GM19043 (cell line): Measurements from ENCODE around the gene SBF1.
"Not testable (repeated sequence)": the region's sequence is repeated elsewhere in the genome, so short reads cannot be mapped to it uniquely, and the experiment has no call there.

ENCODE experiments used
- ATAC-seq: cut with Tn5 transposase; IDR thresholded peaks from one replicate; pipeline ENCODE4 v1.9.1; 2021; ENCODE audit warnings: low read depth; ENCODE audit not compliant: unreplicated experiment

The SBF1 gene

GRCh38 chr22:50434849-50435248 is 40.0 kb downstream of the SBF1 start:
- ATAC-seq: no peak

- ATAC-seq: not testable (repeated sequence)
Measured at GRCh38 chr22:50432877-50433510, 41.8 kb downstream of the SBF1 start.

GRCh38 chr22:50432131-50432876 is 42.5 kb downstream of the SBF1 start:
- no peak for ATAC-seq

- ATAC-seq: no peak
Measured at GRCh38 chr22:50425179-50425916, 49.5 kb downstream of the SBF1 start.

- ATAC-seq: no peak
Measured at GRCh38 chr22:50423956-50424355, 50.9 kb downstream of the SBF1 start.

GRCh38 chr22:50422961-50423815 is 51.6 kb downstream of the SBF1 start:
- no peak for ATAC-seq

GRCh38 chr22:50422046-50422445 is 52.8 kb downstream of the SBF1 start:
- ATAC-seq: no peak

- ATAC-seq: no peak
Measured at GRCh38 chr22:50420581-50420980, 54.3 kb downstream of the SBF1 start.

GRCh38 chr22:50420015-50420414 is 54.8 kb downstream of the SBF1 start:
- no peak for ATAC-seq

- ATAC-seq: no peak
Measured at GRCh38 chr22:50419116-50419515, 55.7 kb downstream of the SBF1 start.

- ATAC-seq: no peak
Measured at GRCh38 chr22:50418624-50419023, 56.2 kb downstream of the SBF1 start.

GRCh38 chr22:50417411-50418210 is 57.2 kb downstream of the SBF1 start:
- no peak for ATAC-seq

GRCh38 chr22:50416996-50417395 is 57.8 kb downstream of the SBF1 start:
- no peak for ATAC-seq

- no peak for ATAC-seq
Measured at GRCh38 chr22:50415426-50415825, 59.4 kb downstream of the SBF1 start.

- no peak for ATAC-seq
Measured at GRCh38 chr22:50414476-50415248, 60.2 kb downstream of the SBF1 start.

- not testable (repeated sequence) for ATAC-seq
Measured at GRCh38 chr22:50408954-50409353, 65.9 kb downstream of the SBF1 start.

- ATAC-seq: no peak
Measured at GRCh38 chr22:50408311-50408710, 66.5 kb downstream of the SBF1 start.

- no peak for ATAC-seq
Measured at GRCh38 chr22:50406416-50407170, 68.2 kb downstream of the SBF1 start.
